Left colon (tissue), 2 donors: ENCODE results near the gene ZFAND2B. TPM values are rescaled to one million over a fixed set of nuclear protein-coding genes. Genes with fewer than 3 reads are reported as not detected.

Source experiments
- total RNA-seq, 2 donors: library from RNA; stranded (reverse); fragmentation: NEBNext Ultra II Directional; extraction: Animal tissue kit (Norgen Biotek cat#: 25700); gene quantifications; one replicate each; pipeline ENCODE4 v1.2.1, GENCODE V29; 2021
- donor health status: DM: no; HTN: no; CAD: no.
- donor health status: DM: yes; HTN: yes; CAD: no.

ZFAND2B gene
- total RNA-seq, 2 donors from 2014 or later = 78.0 to 89.9 TPM

Other genes starting within 250 kb of the ZFAND2B start
- under 1 TPM; 0.22 to 0.37 TPM for gene CDK5R2, start 247.1 kb upstream of the ZFAND2B start, total RNA-seq
- gene FEV, start 221.6 kb upstream of the ZFAND2B start, total RNA-seq = 1 to 10 TPM; 3.9 to 4.8 TPM
- gene CRYBA2, start 213.4 kb upstream of the ZFAND2B start, total RNA-seq = 1 to 10 TPM; 4.1 to 6.9 TPM
- under 1 TPM; 0.39 to 0.76 TPM for gene CFAP65, start 165.3 kb upstream of the ZFAND2B start, total RNA-seq
- gene IHH, start 145.9 kb upstream of the ZFAND2B start, total RNA-seq = 10 to 100 TPM; 72.7 to 85.5 TPM
- 10 to 100 TPM; 45.4 to 56.1 TPM for gene NHEJ1, start 46.0 kb upstream of the ZFAND2B start, total RNA-seq
- gene SLC23A3, start 36.8 kb upstream of the ZFAND2B start, total RNA-seq = 1 to 10 TPM; 5.1 to 6.1 TPM
- gene CNPPD1, start 29.9 kb upstream of the ZFAND2B start, total RNA-seq = 100 to 1,000 TPM; 119 TPM
- gene RETREG2, start 28.5 kb upstream of the ZFAND2B start, total RNA-seq = 100 to 1,000 TPM; 122 to 138 TPM
- gene ABCB6, start 12.2 kb downstream of the ZFAND2B start, total RNA-seq = 10 to 100 TPM in 1 of 2 donors, 1 to 10 TPM in 1; 6.8 to 11.4 TPM
- gene ATG9A, start 22.9 kb downstream of the ZFAND2B start, total RNA-seq = 10 to 100 TPM; 60.2 to 66.0 TPM
- gene ANKZF1, start 23.0 kb downstream of the ZFAND2B start, total RNA-seq = 10 to 100 TPM; 33.8 to 40.9 TPM
- gene GLB1L, start 38.7 kb downstream of the ZFAND2B start, total RNA-seq = 1 to 10 TPM; 4.2 to 4.5 TPM
- 10 to 100 TPM; 41.9 to 42.5 TPM for gene STK16, start 38.7 kb downstream of the ZFAND2B start, total RNA-seq
- gene TUBA4B, start 46.5 kb downstream of the ZFAND2B start, total RNA-seq = not detected
- gene TUBA4A, start 47.1 kb downstream of the ZFAND2B start, total RNA-seq = 10 to 100 TPM; 60.2 to 83.1 TPM
- gene DNAJB2, start 72.6 kb downstream of the ZFAND2B start, total RNA-seq = 10 to 100 TPM; 64.2 to 67.6 TPM
- gene PTPRN, start 102.6 kb downstream of the ZFAND2B start, total RNA-seq = 1 to 10 TPM; 1.9 to 2.3 TPM
- not detected for gene RESP18, start 126.0 kb downstream of the ZFAND2B start, total RNA-seq
- gene DNPEP, start 181.1 kb downstream of the ZFAND2B start, total RNA-seq = 100 to 1,000 TPM in 1 of 2 donors, 10 to 100 TPM in 1; 94.2 to 130 TPM
- 100 to 1,000 TPM in 1 of 2 donors, 10 to 100 TPM in 1; 18.5 to 706 TPM for gene DES, start 211.6 kb downstream of the ZFAND2B start, total RNA-seq
- gene SPEG, start 228.1 kb downstream of the ZFAND2B start, total RNA-seq = 10 to 100 TPM in 1 of 2 donors, 1 to 10 TPM in 1; 2.9 to 29.4 TPM